GM18502 (cell line): ENCODE data around the gene FNDC3B.
A peak's percentile ranks its signal among the peaks of the same experiment; 100 is the strongest.

Experiments used
- ATAC-seq: cut with Tn5 transposase; IDR thresholded peaks from one replicate; pipeline ENCODE4 v1.9.1; 2021; ENCODE audit warnings: mild to moderate bottlenecking; ENCODE audit not compliant: unreplicated experiment, poor library complexity

The FNDC3B gene

GRCh38 chr3:172159962-172160538 lies 120.7 kb downstream of the FNDC3B start:
- ATAC-seq, result no peak

- no peak for ATAC-seq
These were observed 121.9 kb downstream of the FNDC3B start for GRCh38 chr3:172161133-172161789.

- ATAC-seq, result no peak
These were observed 122.6 kb downstream of the FNDC3B start for GRCh38 chr3:172161959-172162358.

GRCh38 chr3:172163320-172163719 lies 123.9 kb downstream of the FNDC3B start:
- ATAC-seq, result no peak

GRCh38 chr3:172164620-172165362 lies 125.4 kb downstream of the FNDC3B start:
- ATAC-seq, result no peak

GRCh38 chr3:172166261-172166660 lies 126.9 kb downstream of the FNDC3B start:
- no peak for ATAC-seq

- ATAC-seq, result no peak
These were observed 127.5 kb downstream of the FNDC3B start for GRCh38 chr3:172166890-172167289.

- no peak for ATAC-seq
These were observed 128.7 kb downstream of the FNDC3B start for GRCh38 chr3:172167892-172168648.

GRCh38 chr3:172170073-172170709 lies 130.8 kb downstream of the FNDC3B start:
- ATAC-seq, result no peak

GRCh38 chr3:172170841-172171240 lies 131.5 kb downstream of the FNDC3B start:
- no peak for ATAC-seq

GRCh38 chr3:172171396-172172075 lies 132.2 kb downstream of the FNDC3B start:
- peak; percentile 62 for ATAC-seq

GRCh38 chr3:172173316-172174254 lies 134.2 kb downstream of the FNDC3B start:
- ATAC-seq, result no peak

GRCh38 chr3:172174513-172175253 lies 135.3 kb downstream of the FNDC3B start:
- ATAC-seq, result no peak

GRCh38 chr3:172175254-172175599 lies 135.8 kb downstream of the FNDC3B start:
- no peak for ATAC-seq

- no peak for ATAC-seq
These were observed 136.8 kb downstream of the FNDC3B start for GRCh38 chr3:172176061-172176770.

- no peak for ATAC-seq
These were observed 137.7 kb downstream of the FNDC3B start for GRCh38 chr3:172177046-172177445.

GRCh38 chr3:172177803-172178316 lies 138.5 kb downstream of the FNDC3B start:
- ATAC-seq, result no peak
